HepG2 (cell line): ENCODE data around the gene CDC6. TPM values are rescaled to one million over a fixed set of nuclear protein-coding genes. Genes with fewer than 3 reads are reported as not detected.

Source experiments
- BRD4 ChIP-seq: sonication (generic); formaldehyde crosslinking; IDR thresholded peaks from 2 replicates; pipeline ENCODE4 v1.4.0; 2020; ENCODE audit warnings: missing genetic modification reagents
- CCAR2 ChIP-seq: fragments of 200-400 bp; formaldehyde crosslinking; optimal IDR thresholded peaks from 2 replicates; pipeline ENCODE3; 2018; ENCODE audit warnings: low read depth, mild to moderate bottlenecking, low read length, moderate library complexity
- EEA1 ChIP-seq: sonication (generic); formaldehyde crosslinking; IDR thresholded peaks from 2 replicates; pipeline ENCODE4 v1.5.1; 2020; ENCODE audit warnings: mild to moderate bottlenecking, missing genetic modification reagents, borderline replicate concordance
- ERF ChIP-seq: IDR thresholded peaks from 2 replicates; pipeline ENCODE4 v1.6.1; 2018; ENCODE audit warnings: missing biosample characterization, missing genetic modification reagents
- ETV5 ChIP-seq: IDR thresholded peaks from 2 replicates; pipeline ENCODE4 v1.6.1; 2018; ENCODE audit warnings: missing biosample characterization, missing genetic modification reagents, inconsistent platforms, borderline replicate concordance
- GFI1 ChIP-seq: sonication (generic); formaldehyde crosslinking; IDR thresholded peaks from 2 replicates; pipeline ENCODE4 v1.5.0; 2020; ENCODE audit warnings: missing genetic modification reagents, mild to moderate bottlenecking, borderline replicate concordance
- HNF4A ChIP-seq: sonication (generic); formaldehyde crosslinking; IDR thresholded peaks from 2 replicates; pipeline ENCODE4 v1.4.0; 2020; ENCODE audit warnings: missing genetic modification reagents
- MBD4 ChIP-seq: IDR thresholded peaks from 2 replicates; pipeline ENCODE4 v1.6.1; 2012; ENCODE audit warnings: low read length, inconsistent platforms, borderline replicate concordance
- PTBP1 ChIP-seq: fragments of 200-400 bp; formaldehyde crosslinking; IDR thresholded peaks from 2 replicates; pipeline ENCODE4 v1.6.1; 2018; ENCODE audit warnings: low read length, low read depth; ENCODE audit not compliant: poor library complexity, severe bottlenecking
- RBFOX2 ChIP-seq: fragments of 200-400 bp; formaldehyde crosslinking; IDR thresholded peaks from 2 replicates; pipeline ENCODE4 v1.6.1; 2017; ENCODE audit warnings: low read depth, mild to moderate bottlenecking, low read length
- SMARCE1 ChIP-seq: fragments of 450-650 bp; IDR thresholded peaks from 2 replicates; pipeline ENCODE4 v1.6.1; 2017; ENCODE audit warnings: borderline replicate concordance
- TGIF2 ChIP-seq: IDR thresholded peaks from 2 replicates; pipeline ENCODE4 v1.6.1; 2016; ENCODE audit warnings: control low read depth, missing compliant biosample characterization
- ZBTB34 ChIP-seq: sonication (generic); formaldehyde crosslinking; IDR thresholded peaks from 2 replicates; pipeline ENCODE4 v1.8.0; 2022; ENCODE audit warnings: mild to moderate bottlenecking, missing genetic modification reagents
- ZMYM2 ChIP-seq: sonication (generic); formaldehyde crosslinking; IDR thresholded peaks from 2 replicates; pipeline ENCODE4 v1.8.0; 2022; ENCODE audit warnings: mild to moderate bottlenecking, missing genetic modification reagents
- ZNF34 ChIP-seq: sonication (generic); formaldehyde crosslinking; IDR thresholded peaks from 2 replicates; pipeline ENCODE4 v1.4.0; 2020; ENCODE audit warnings: mild to moderate bottlenecking, missing genetic modification reagents, borderline replicate concordance
- ZNF451 ChIP-seq: sonication (generic); formaldehyde crosslinking; IDR thresholded peaks from 2 replicates; pipeline ENCODE4 v1.5.0; 2020; ENCODE audit warnings: mild to moderate bottlenecking, missing genetic modification reagents
- polyA plus RNA-seq, 8 experiments: library from polyadenylated mRNA; depleted of rRNA in 3 of 8; stranded (reverse) in 7 of 8; unstranded in 1 of 8; fragments of >200 nt; fragmentation: Illumina TruSeq in 4 of 8; extraction: Trizol in 4 of 8; gene quantifications; 2 replicates each; pipeline versions ENCODE4 v1.2.1 to v1.2.3, GENCODE V29; 2011 to 2016; ENCODE audit warnings: low read depth in 4 of 8, missing spikeins in 1 of 8, mixed read lengths in 1 of 8; ENCODE audit not compliant: insufficient read depth in 1 of 8
- total RNA-seq, 5 experiments: library from RNA; depleted of rRNA; stranded (reverse); fragments of >200 nt; fragmentation: Illumina TruSeq; extraction: Trizol; gene quantifications; 2 replicates each; pipeline ENCODE4 v1.2.3, GENCODE V29; 2016; ENCODE audit warnings: low read depth in 1 of 5
- TF ChIP-seq, protein P1 (sequence below): sonication (generic); formaldehyde crosslinking; IDR thresholded peaks from 2 replicates; pipeline ENCODE4 v1.4.0; 2020; ENCODE audit warnings: mild to moderate bottlenecking, missing genetic modification reagents
- TF ChIP-seq, protein P2 (sequence below): sonication (generic); formaldehyde crosslinking; IDR thresholded peaks from 2 replicates; pipeline ENCODE4 v1.4.0; 2020; ENCODE audit warnings: low read depth, missing genetic modification reagents
- TF ChIP-seq, protein P3 (sequence below), 2 experiments: IDR thresholded peaks; 2 replicates each; pipeline ENCODE4 v1.6.1; 2011 to 2012; ENCODE audit warnings: low read length in 2 of 2, borderline replicate concordance in 1 of 2, low read depth in 1 of 2, mild to moderate bottlenecking in 1 of 2, moderate library complexity in 1 of 2
- TF ChIP-seq, protein P4 (sequence below): sonication (generic); formaldehyde crosslinking; IDR thresholded peaks from 2 replicates; pipeline ENCODE4 v1.8.0; 2023; ENCODE audit warnings: mild to moderate bottlenecking, missing genetic modification reagents

The CDC6 gene
- total and polyA plus RNA-seq, 2 of the 13 experiments (the other 11 are each of a cell fraction or from before 2014, with no cell fraction given), result 17.4 to 114 TPM

DNA sequence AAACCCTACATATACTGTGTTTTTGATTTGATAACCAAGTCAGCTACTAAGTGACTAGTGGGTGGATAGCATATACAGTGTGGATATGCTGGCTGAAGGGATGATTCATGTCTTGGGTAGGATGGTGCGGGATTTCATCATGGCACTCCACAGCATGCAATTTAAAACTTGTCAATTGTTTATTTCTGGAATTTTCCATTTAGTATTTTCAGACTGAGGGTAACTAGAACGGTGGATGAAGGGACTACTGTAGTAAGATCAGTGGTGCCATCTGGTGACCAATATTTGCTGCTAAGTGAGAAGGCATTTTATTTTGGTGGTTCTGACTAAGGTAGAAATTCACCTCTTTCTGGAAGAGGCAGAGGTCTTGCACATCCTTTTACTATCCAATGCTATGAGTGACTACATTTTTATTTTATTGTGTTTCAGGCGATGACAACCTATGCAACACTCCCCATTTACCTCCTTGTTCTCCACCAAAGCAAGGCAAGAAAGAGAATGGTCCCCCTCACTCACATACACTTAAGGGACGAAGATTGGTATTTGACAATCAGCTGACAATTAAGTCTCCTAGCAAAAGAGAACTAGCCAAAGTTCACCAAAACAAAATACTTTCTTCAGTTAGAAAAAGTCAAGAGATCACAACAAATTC is 3.1 kb downstream of the CDC6 start (continued):
- TF ChIP-seq CCAR2 (no peak), ZNF34 (no peak), ERF (CRISPR knock-in tag) (peak; percentile 72; the same call in 1 of the 2 replicates), ETV5 (no peak), ZMYM2 (no peak), MBD4 (no peak), BRD4 (CRISPR knock-in tag) (no peak), GFI1 (CRISPR knock-in tag) (no peak), HNF4A (no peak), PTBP1 (no peak), ZNF451 (CRISPR knock-in tag) (no peak), RBFOX2 (no peak), SMARCE1 (no peak), TGIF2 (CRISPR knock-in tag) (0 out of 2 replicates have a peak, but pooled peaks have one; percentile 80), ZBTB34 (0 out of 2 replicates have a peak, but pooled peaks have one; percentile 32), EEA1 (CRISPR knock-in tag) (no peak)
- TF ChIP-seq, protein P1, sequence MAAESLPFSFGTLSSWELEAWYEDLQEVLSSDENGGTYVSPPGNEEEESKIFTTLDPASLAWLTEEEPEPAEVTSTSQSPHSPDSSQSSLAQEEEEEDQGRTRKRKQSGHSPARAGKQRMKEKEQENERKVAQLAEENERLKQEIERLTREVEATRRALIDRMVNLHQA (CRISPR knock-in tag), result no peak
- TF ChIP-seq, protein P2, sequence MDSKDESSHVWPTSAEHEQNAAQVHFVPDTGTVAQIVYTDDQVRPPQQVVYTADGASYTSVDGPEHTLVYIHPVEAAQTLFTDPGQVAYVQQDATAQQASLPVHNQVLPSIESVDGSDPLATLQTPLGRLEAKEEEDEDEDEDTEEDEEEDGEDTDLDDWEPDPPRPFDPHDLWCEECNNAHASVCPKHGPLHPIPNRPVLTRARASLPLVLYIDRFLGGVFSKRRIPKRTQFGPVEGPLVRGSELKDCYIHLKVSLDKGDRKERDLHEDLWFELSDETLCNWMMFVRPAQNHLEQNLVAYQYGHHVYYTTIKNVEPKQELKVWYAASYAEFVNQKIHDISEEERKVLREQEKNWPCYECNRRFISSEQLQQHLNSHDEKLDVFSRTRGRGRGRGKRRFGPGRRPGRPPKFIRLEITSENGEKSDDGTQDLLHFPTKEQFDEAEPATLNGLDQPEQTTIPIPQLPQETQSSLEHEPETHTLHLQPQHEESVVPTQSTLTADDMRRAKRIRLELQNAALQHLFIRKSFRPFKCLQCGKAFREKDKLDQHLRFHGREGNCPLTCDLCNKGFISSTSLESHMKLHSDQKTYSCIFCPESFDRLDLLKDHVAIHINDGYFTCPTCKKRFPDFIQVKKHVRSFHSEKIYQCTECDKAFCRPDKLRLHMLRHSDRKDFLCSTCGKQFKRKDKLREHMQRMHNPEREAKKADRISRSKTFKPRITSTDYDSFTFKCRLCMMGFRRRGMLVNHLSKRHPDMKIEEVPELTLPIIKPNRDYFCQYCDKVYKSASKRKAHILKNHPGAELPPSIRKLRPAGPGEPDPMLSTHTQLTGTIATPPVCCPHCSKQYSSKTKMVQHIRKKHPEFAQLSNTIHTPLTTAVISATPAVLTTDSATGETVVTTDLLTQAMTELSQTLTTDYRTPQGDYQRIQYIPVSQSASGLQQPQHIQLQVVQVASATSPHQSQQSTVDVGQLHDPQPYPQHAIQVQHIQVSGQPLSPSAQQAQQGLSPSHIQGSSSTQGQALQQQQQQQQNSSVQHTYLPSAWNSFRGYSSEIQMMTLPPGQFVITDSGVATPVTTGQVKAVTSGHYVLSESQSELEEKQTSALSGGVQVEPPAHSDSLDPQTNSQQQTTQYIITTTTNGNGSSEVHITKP (CRISPR knock-in tag), result no peak
- TF ChIP-seq, protein P3, sequence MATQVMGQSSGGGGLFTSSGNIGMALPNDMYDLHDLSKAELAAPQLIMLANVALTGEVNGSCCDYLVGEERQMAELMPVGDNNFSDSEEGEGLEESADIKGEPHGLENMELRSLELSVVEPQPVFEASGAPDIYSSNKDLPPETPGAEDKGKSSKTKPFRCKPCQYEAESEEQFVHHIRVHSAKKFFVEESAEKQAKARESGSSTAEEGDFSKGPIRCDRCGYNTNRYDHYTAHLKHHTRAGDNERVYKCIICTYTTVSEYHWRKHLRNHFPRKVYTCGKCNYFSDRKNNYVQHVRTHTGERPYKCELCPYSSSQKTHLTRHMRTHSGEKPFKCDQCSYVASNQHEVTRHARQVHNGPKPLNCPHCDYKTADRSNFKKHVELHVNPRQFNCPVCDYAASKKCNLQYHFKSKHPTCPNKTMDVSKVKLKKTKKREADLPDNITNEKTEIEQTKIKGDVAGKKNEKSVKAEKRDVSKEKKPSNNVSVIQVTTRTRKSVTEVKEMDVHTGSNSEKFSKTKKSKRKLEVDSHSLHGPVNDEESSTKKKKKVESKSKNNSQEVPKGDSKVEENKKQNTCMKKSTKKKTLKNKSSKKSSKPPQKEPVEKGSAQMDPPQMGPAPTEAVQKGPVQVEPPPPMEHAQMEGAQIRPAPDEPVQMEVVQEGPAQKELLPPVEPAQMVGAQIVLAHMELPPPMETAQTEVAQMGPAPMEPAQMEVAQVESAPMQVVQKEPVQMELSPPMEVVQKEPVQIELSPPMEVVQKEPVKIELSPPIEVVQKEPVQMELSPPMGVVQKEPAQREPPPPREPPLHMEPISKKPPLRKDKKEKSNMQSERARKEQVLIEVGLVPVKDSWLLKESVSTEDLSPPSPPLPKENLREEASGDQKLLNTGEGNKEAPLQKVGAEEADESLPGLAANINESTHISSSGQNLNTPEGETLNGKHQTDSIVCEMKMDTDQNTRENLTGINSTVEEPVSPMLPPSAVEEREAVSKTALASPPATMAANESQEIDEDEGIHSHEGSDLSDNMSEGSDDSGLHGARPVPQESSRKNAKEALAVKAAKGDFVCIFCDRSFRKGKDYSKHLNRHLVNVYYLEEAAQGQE (IDR thresholded peaks at IDR 0.05; ENCODE audit: borderline replicate concordance in 1 of 2, low read depth in 1 of 2, low read length in 2 of 2), result no peak
- TF ChIP-seq, protein P4, sequence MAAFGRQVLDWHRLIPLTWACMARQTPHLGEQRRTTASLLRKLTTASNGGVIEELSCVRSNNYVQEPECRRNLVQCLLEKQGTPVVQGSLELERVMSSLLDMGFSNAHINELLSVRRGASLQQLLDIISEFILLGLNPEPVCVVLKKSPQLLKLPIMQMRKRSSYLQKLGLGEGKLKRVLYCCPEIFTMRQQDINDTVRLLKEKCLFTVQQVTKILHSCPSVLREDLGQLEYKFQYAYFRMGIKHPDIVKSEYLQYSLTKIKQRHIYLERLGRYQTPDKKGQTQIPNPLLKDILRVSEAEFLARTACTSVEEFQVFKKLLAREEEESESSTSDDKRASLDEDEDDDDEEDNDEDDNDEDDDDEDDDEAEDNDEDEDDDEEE, result no peak
